Lung (tissue), 12 donors: Measurements from ENCODE around the gene FHDC1. TPM values are rescaled to one million over a fixed set of nuclear protein-coding genes. Genes with fewer than 3 reads are reported as not detected.

Experiments
- ATAC-seq: fragments of 200-7000 bp; cut with Tn5 transposase; one replicate; pipeline ENCODE4 v1.9.1; 2020; ENCODE audit warnings: moderate number of reproducible peaks; ENCODE audit not compliant: insufficient read depth, low FRiP score
- DNase-seq, 3 donors: peaks; one replicate each; pipeline ENCODE4 v3.0.0-alpha.2; 2013 to 2017
- H3K27ac ChIP-seq, 2 donors: one replicate each; pipeline ENCODE4 v1.5.1; 2013; ENCODE audit warnings: mild to moderate bottlenecking in 2 of 2, moderate library complexity in 2 of 2, control low read depth in 1 of 2, inconsistent platforms in 1 of 2, low read depth in 1 of 2, low read length in 1 of 2
- H3K27me3 ChIP-seq, 3 donors: one replicate each; pipeline ENCODE4 v1.5.1; 2013; ENCODE audit warnings: low read length in 2 of 3; ENCODE audit not compliant: control insufficient read depth in 3 of 3, insufficient read depth in 3 of 3
- H3K36me3 ChIP-seq, 4 donors: one replicate each; pipeline ENCODE4 v1.5.1; 2013; ENCODE audit warnings: low read length in 4 of 4, mild to moderate bottlenecking in 1 of 4, moderate library complexity in 1 of 4; ENCODE audit not compliant: control insufficient read depth in 4 of 4, insufficient read depth in 4 of 4
- H3K4me1 ChIP-seq, 5 donors: one replicate each; pipeline ENCODE4 v1.5.1; 2013; ENCODE audit warnings: low read length in 5 of 5, mild to moderate bottlenecking in 2 of 5, moderate library complexity in 1 of 5; ENCODE audit not compliant: control insufficient read depth in 5 of 5, insufficient read depth in 5 of 5
- H3K4me3 ChIP-seq: one replicate; pipeline ENCODE4 v1.5.1; 2013; ENCODE audit warnings: mild to moderate bottlenecking, control low read depth, moderate library complexity
- H3K9ac ChIP-seq, 2 donors: one replicate each; pipeline ENCODE4 v1.5.1; 2013; ENCODE audit warnings: low read length in 2 of 2, control low read depth in 1 of 2; ENCODE audit not compliant: insufficient read depth in 1 of 2
- H3K9me3 ChIP-seq, 4 donors: one replicate each; pipeline ENCODE4 v1.5.1; 2013; ENCODE audit warnings: low read length in 3 of 4, mild to moderate bottlenecking in 1 of 4, moderate library complexity in 1 of 4; ENCODE audit not compliant: control insufficient read depth in 4 of 4, insufficient read depth in 3 of 4
- WGBS, 2 donors: extraction: QIAGEN DNeasy Blood & Tissue Kit; methylation state at CpG; one replicate each; pipeline ENCODE4 v1.1.7; 2013; 5-methylcytosine and 5-hydroxymethylcytosine counted together
- polyA plus RNA-seq, 2 donors: library from polyadenylated mRNA; stranded (reverse); fragments of 200-250 nt; gene quantifications; one replicate each; pipeline ENCODE4 v1.2.1, GENCODE V29; 2013
- total RNA-seq, 2 donors: library from RNA; depleted of rRNA in 1 of 2; stranded (reverse); fragments of >200 nt in 1 of 2; gene quantifications; one replicate each; pipeline ENCODE4 v1.2.1, GENCODE V29; 2014 to 2021
- TF ChIP-seq, protein P1 (sequence below): IDR thresholded peaks from 2 replicates; pipeline ENCODE4 v1.5.1; 2012; ENCODE audit warnings: mild to moderate bottlenecking; ENCODE audit errors: control extremely low read depth, extremely low read depth
- donor health status: control.
- donor health status: control.
- donor health status: Bipolar disorder and iron deficiency.
- donor health status: healthy.
- donor health status: DM: yes; HTN: yes; CAD: no.

Gene FHDC1
- total and polyA plus RNA-seq, 4 donors: 4.3 to 27.2 (median 17.3) TPM

DNA sequence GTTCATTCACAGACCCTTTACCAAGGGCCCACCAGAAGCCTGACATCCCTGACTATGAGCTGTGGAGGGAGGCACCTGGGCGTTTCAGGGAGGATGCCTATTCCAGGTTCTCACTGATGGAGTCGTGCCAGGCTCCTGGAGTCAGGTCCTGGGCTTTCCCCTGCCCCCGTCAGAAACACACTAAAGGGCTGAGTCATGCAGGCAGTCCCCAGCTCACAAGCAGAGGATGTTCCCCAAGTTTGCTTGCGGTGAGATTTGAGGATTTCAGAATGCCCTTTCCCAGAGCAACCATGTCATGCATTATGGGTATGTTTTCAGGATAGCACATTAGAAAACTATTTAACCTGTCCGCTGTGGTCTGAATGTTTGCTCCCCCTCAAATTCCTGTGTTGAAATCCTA, 45.2 kb downstream of the FHDC1 start:
- TF ChIP-seq, protein P1, sequence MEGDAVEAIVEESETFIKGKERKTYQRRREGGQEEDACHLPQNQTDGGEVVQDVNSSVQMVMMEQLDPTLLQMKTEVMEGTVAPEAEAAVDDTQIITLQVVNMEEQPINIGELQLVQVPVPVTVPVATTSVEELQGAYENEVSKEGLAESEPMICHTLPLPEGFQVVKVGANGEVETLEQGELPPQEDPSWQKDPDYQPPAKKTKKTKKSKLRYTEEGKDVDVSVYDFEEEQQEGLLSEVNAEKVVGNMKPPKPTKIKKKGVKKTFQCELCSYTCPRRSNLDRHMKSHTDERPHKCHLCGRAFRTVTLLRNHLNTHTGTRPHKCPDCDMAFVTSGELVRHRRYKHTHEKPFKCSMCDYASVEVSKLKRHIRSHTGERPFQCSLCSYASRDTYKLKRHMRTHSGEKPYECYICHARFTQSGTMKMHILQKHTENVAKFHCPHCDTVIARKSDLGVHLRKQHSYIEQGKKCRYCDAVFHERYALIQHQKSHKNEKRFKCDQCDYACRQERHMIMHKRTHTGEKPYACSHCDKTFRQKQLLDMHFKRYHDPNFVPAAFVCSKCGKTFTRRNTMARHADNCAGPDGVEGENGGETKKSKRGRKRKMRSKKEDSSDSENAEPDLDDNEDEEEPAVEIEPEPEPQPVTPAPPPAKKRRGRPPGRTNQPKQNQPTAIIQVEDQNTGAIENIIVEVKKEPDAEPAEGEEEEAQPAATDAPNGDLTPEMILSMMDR: no peak
- Histone ChIP-seq H3K9me3 (no peaks in the 10 kb centered on the region), H3K36me3 (peaks cover 0 to 3% (median 0%) of the 10 kb centered on the region in 4 donors), H3K4me1 (no peaks in the 10 kb centered on the region), H3K27me3 (no peaks in the 10 kb centered on the region), H3K4me3 (no peak overlapping the region), H3K9ac (no peak overlapping the region), H3K27ac (no peak overlapping the region)
- ATAC-seq: peak; percentile 7
- DNase-seq: no peak
- WGBS, 2 donors: 65 to 72% methylated on average over 5 of the region's 5 CpGs

DNA sequence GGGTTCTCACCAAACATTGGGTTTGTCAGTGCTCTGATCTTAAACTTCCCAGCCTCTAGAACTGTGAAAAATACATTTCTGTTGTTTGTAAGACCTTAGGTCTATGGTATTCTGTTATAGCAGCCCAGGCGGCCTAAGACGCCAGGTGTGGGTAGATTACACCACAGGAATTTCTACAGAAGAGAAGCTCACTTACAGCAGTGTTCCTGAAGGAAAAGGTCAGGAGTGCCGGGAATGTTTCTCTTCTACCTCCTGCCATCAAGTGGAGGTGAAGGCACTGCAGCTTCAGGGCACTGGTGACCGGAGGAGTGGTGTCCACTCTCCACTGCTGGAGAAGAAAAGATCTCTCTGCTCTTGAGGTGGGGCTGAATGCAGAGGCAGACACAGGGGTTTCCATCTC, 45.7 kb downstream of the FHDC1 start:
- Histone ChIP-seq H3K36me3 (no peaks in the 10 kb centered on the region), H3K27me3 (no peaks in the 10 kb centered on the region), H3K9ac (no peak overlapping the region), H3K9me3 (no peaks in the 10 kb centered on the region), H3K4me3 (no peak overlapping the region), H3K4me1 (no peaks in the 10 kb centered on the region), H3K27ac (no peak overlapping the region)
- TF ChIP-seq, protein P1: no peak
- DNase-seq: no peak
- 91 to 94% methylated on average over 4 of the region's 4 CpGs for WGBS, 2 donors
- ATAC-seq: no peak

DNA sequence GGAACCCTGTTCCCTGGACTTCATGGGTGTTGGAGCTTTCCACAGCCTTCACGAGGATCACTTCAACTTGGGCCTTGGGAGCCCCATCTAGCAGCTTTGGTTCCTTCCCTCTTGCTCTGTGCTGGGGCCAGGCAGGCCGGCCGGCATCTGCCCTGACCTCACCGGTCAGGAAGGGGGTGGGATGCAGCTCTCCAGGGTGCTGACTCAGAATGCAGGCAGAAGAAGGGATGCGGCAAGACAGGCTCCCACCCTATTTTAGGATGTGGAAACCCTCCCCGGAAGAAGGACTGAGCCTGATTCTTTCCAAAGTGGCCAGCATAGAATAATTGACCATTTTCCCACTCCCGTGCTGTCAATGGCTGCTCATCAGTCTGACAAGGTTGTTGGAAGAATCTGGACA, 47.1 kb downstream of the FHDC1 start:
- Histone ChIP-seq H3K36me3 (no peaks in the 10 kb centered on the region), H3K4me3 (no peak overlapping the region), H3K27me3 (no peaks in the 10 kb centered on the region), H3K4me1 (no peaks in the 10 kb centered on the region), H3K9me3 (no peaks in the 10 kb centered on the region), H3K9ac (no peak overlapping the region), H3K27ac (no peak overlapping the region)
- TF ChIP-seq, protein P1: no peak
- 49 to 55% methylated on average over 7 of the region's 7 CpGs for WGBS, 2 donors
- DNase-seq (no peak), ATAC-seq (no peak)

DNA sequence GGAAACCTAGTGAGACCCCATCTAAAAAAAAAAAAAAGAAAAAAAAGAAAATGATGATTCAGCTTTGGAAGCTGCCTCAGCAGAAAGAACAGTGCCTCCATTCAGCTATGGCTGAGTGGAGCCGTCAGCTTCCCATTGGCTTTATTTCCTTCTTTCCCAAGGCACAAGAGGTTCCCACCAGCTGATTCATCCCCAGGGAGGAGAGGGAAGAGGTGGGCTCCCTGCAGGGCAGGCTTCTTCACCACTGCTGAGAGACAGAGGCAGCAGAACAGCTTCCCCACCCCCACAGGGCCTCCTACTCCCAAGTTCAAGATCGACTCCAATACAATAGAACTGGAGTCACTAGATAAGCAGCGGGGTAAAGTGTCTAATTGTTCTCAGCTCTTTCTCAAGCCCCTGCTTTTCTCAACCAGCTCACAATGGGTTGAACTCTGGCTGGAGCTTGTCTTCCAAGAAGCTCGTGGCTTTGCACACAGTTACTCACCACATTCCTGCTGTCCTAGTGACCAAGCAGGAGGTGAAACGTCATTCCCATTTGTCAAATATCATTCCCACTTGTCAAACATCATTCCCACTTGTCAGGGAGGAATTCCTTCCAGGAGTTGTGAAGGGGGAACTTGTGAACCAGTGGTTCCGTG, 47.8 kb downstream of the FHDC1 start:
- H3K9ac ChIP-seq: no peak overlapping the region
- no peaks in the 10 kb centered on the region for H3K9me3 ChIP-seq

More for the DNA sequence above, 47.8 kb downstream of the FHDC1 start:
- no peak for ATAC-seq
- 75 to 76% methylated on average over 6 of the region's 6 CpGs for WGBS, 2 donors
- Histone ChIP-seq H3K27ac (no peak overlapping the region), H3K36me3 (no peaks in the 10 kb centered on the region), H3K27me3 (no peaks in the 10 kb centered on the region), H3K4me1 (no peaks in the 10 kb centered on the region), H3K4me3 (no peak overlapping the region)
- TF ChIP-seq, protein P1: no peak
- DNase-seq: no peak
